HG03558 (cell line): ENCODE results near the gene RNF145.
"Not testable (repeated sequence)": the region's sequence is repeated elsewhere in the genome, so short reads cannot be mapped to it uniquely, and the experiment has no call there.

Experiments used
- ATAC-seq: cut with Tn5 transposase; IDR thresholded peaks from one replicate; pipeline ENCODE4 v1.9.1; 2021; ENCODE audit warnings: moderate number of reproducible peaks; ENCODE audit not compliant: unreplicated experiment; ENCODE audit errors: extremely low read depth

The RNF145 gene

GRCh38 chr5:159209438-159210209, at the start of gene RNF145:
RNF145 (minus strand) TSS chr5:159209553; CDS start chr5:159203617, 5,936 bp downstream.
- ATAC-seq = peak; percentile 49

GRCh38 chr5:159258361-159258760, 49.0 kb upstream of the RNF145 start:
- ATAC-seq = no peak

- no peak for ATAC-seq
Observed at GRCh38 chr5:159257629-159258283, 48.4 kb upstream of the RNF145 start.

- ATAC-seq = no peak
Observed at GRCh38 chr5:159257007-159257406, 47.7 kb upstream of the RNF145 start.

GRCh38 chr5:159252195-159252594, 42.8 kb upstream of the RNF145 start:
- no peak for ATAC-seq

GRCh38 chr5:159249158-159249557, 39.8 kb upstream of the RNF145 start:
- no peak for ATAC-seq

- no peak for ATAC-seq
Observed at GRCh38 chr5:159244890-159245289, 35.5 kb upstream of the RNF145 start.

GRCh38 chr5:159244163-159244562, 34.8 kb upstream of the RNF145 start:
- ATAC-seq = no peak

- ATAC-seq = no peak
Observed at GRCh38 chr5:159243385-159243784, 34.0 kb upstream of the RNF145 start.

GRCh38 chr5:159242656-159243055, 33.3 kb upstream of the RNF145 start:
- no peak for ATAC-seq

GRCh38 chr5:159241946-159242552, 32.7 kb upstream of the RNF145 start:
- ATAC-seq = no peak

- no peak for ATAC-seq
Observed at GRCh38 chr5:159240301-159240870, 31.0 kb upstream of the RNF145 start.

GRCh38 chr5:159235871-159236520, 26.6 kb upstream of the RNF145 start:
- ATAC-seq = not testable (repeated sequence)

- no peak for ATAC-seq
Observed at GRCh38 chr5:159231167-159231566, 21.8 kb upstream of the RNF145 start.

- no peak for ATAC-seq
Observed at GRCh38 chr5:159230657-159231056, 21.3 kb upstream of the RNF145 start.

GRCh38 chr5:159228097-159228496, 18.7 kb upstream of the RNF145 start:
- ATAC-seq = not testable (repeated sequence)

GRCh38 chr5:159227452-159227851, 18.1 kb upstream of the RNF145 start:
- ATAC-seq = no peak

- no peak for ATAC-seq
Observed at GRCh38 chr5:159226451-159226850, 17.1 kb upstream of the RNF145 start.

GRCh38 chr5:159224471-159224870, 15.1 kb upstream of the RNF145 start:
- ATAC-seq = no peak

- no peak for ATAC-seq
Observed at GRCh38 chr5:159223469-159223868, 14.1 kb upstream of the RNF145 start.
